Nephron (organoid): ENCODE measurements around the gene GPATCH3.

Experiments used
- H3K27ac Mint-ChIP-seq, 3 experiments: 2 replicates each; pipeline ENCODE4 v1.8.0; 2020; ENCODE audit warnings: mixed read lengths in 3 of 3, mild to moderate bottlenecking in 2 of 3, moderate library complexity in 1 of 3
- H3K27me3 Mint-ChIP-seq: 2 replicates; pipeline ENCODE4 v1.8.0; 2021; ENCODE audit warnings: low read depth, mild to moderate bottlenecking, moderate library complexity, mixed read lengths
- H3K36me3 Mint-ChIP-seq: 2 replicates; pipeline ENCODE4 v1.8.0; 2020; ENCODE audit warnings: low read depth, mixed read lengths
- H3K4me1 Mint-ChIP-seq: 2 replicates; pipeline ENCODE4 v1.8.0; 2020; ENCODE audit warnings: mixed read lengths
- H3K4me3 Mint-ChIP-seq, 3 experiments: 2 replicates each; pipeline ENCODE4 v1.8.0; 2020; ENCODE audit warnings: mild to moderate bottlenecking in 3 of 3, mixed read lengths in 3 of 3, moderate library complexity in 2 of 3
- H3K9me3 Mint-ChIP-seq: 2 replicates; pipeline ENCODE4 v1.8.0; 2020; ENCODE audit warnings: mixed read lengths
- CTCF ChIP-seq, 3 experiments: fragments of 200-600 bp; sonication (generic); IDR thresholded peaks; one replicate each; pipeline ENCODE4 v1.5.0; 2021; ENCODE audit warnings: antibody characterized with exemption in 3 of 3; ENCODE audit not compliant: unreplicated experiment in 3 of 3

Gene GPATCH3

GRCh38 chr1:26894263-26894662 lies 6.0 kb downstream of the GPATCH3 start:
- Mint-ChIP-seq H3K4me3 (peak overlapping the region in 1 of 3 experiments; percentile 38), H3K27ac (no peak overlapping the region), H3K27me3 (no peaks in the 10 kb centered on the region), H3K9me3 (no peaks in the 10 kb centered on the region), H3K4me1 (peaks cover 8% of the 10 kb centered on the region), H3K36me3 (peaks cover 42% of the 10 kb centered on the region)
- TF ChIP-seq CTCF (IDR thresholded peaks at IDR 0.05; ENCODE audit: unreplicated experiment in 3 of 3) = no peak

- peaks cover 17% of the 10 kb centered on the region for H3K4me1 Mint-ChIP-seq
- H3K9me3 Mint-ChIP-seq = no peaks in the 10 kb centered on the region
- H3K27ac Mint-ChIP-seq = peak overlapping the region; percentile 85 to 97 (median 96)
- H3K27me3 Mint-ChIP-seq = no peaks in the 10 kb centered on the region
- H3K36me3 Mint-ChIP-seq = peaks cover 53% of the 10 kb centered on the region
- TF ChIP-seq CTCF (IDR thresholded peaks at IDR 0.05; ENCODE audit: unreplicated experiment in 3 of 3) = no peak
- peak overlapping the region; percentile 96 for H3K4me3 Mint-ChIP-seq
These were observed 9.8 kb downstream of the GPATCH3 start for GRCh38 chr1:26890467-26890796.

- peaks cover 17% of the 10 kb centered on the region for H3K4me1 Mint-ChIP-seq
- no peaks in the 10 kb centered on the region for H3K9me3 Mint-ChIP-seq
- peak within 1 kb of the TSS; percentile 96 for H3K4me3 Mint-ChIP-seq
- peaks cover 54% of the 10 kb centered on the region for H3K36me3 Mint-ChIP-seq
- TF ChIP-seq CTCF (IDR thresholded peaks at IDR 0.05; ENCODE audit: unreplicated experiment in 3 of 3) = no peak
- no peaks in the 10 kb centered on the region for H3K27me3 Mint-ChIP-seq
- peak within 1 kb of the TSS; percentile 85 to 97 (median 96) for H3K27ac Mint-ChIP-seq
These were observed 10.5 kb downstream of the GPATCH3 start, which contains the start of gene GPN2 for GRCh38 chr1:26889551-26890466. GPN2 (minus strand) TSS chr1:26890283; CDS start chr1:26890096, 187 bp downstream.

- H3K27me3 Mint-ChIP-seq = no peaks in the 10 kb centered on the region
- peaks cover 56% of the 10 kb centered on the region for H3K36me3 Mint-ChIP-seq
- TF ChIP-seq CTCF (IDR thresholded peaks at IDR 0.05; ENCODE audit: unreplicated experiment in 3 of 3) = no peak
- H3K4me3 Mint-ChIP-seq = peak overlapping the region; percentile 96
- H3K4me1 Mint-ChIP-seq = peaks cover 17% of the 10 kb centered on the region
- H3K9me3 Mint-ChIP-seq = no peaks in the 10 kb centered on the region
- peak overlapping the region; percentile 85 to 97 (median 96) for H3K27ac Mint-ChIP-seq
These were observed 12.0 kb downstream of the GPATCH3 start for GRCh38 chr1:26888231-26888630.

- no peaks in the 10 kb centered on the region for H3K9me3 Mint-ChIP-seq
- peak; percentile 42 to 51 (median 45) for TF ChIP-seq CTCF (IDR thresholded peaks at IDR 0.05; ENCODE audit: unreplicated experiment in 3 of 3)
These were observed 13.1 kb downstream of the GPATCH3 start for GRCh38 chr1:26887125-26887524.

More at GRCh38 chr1:26887125-26887524, 13.1 kb downstream of the GPATCH3 start:
- H3K27me3 Mint-ChIP-seq = no peaks in the 10 kb centered on the region
- H3K4me1 Mint-ChIP-seq = peaks cover 17% of the 10 kb centered on the region
- H3K27ac Mint-ChIP-seq = peak overlapping the region in 2 of 3 experiments; percentile 42 to 92
- H3K36me3 Mint-ChIP-seq = peaks cover 59% of the 10 kb centered on the region
- peak overlapping the region; percentile 64 to 89 (median 85) for H3K4me3 Mint-ChIP-seq
